ENCODE results near the gene LSS.
"Not testable (repeated sequence)": the region's sequence is repeated elsewhere in the genome, so short reads cannot be mapped to it uniquely, and the experiment has no call there.

- TF ChIP-seq CTCF (conservative IDR thresholded peaks at IDR 0.05); ZFX (IDR thresholded peaks at IDR 0.05): not testable (repeated sequence)
Measured at GRCh38 chr21:46140352-46141003, 88.1 kb downstream of the LSS start.
